ENCODE results near the gene SMIM17.
"Not testable (repeated sequence)": the region's sequence is repeated elsewhere in the genome, so short reads cannot be mapped to it uniquely, and the experiment has no call there.

Gene SMIM17

DNA sequence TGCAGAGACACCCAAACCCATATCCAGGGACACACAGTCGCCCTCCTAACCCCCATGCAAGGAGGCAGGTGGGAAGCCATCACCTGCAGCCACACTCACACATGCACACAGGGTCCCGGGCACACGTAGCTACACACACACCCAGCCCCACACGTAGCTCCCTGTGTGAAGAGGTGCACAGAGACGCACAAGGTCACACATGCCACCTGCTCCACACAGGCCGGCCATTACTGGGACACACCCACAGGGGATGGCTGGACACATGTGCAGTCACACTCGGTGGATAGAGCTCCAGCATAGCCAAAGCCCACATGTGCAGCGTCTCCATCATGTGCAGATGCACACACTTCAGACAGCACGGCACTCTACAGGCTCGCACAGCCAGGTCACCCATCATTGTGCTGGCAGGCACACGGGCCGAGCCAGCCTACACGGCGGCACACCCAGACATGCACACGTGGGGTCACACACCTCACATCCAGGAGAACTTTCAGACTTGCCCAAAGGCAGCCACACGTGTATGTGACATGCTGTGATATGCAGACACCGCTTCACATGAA lies 27.5 kb downstream of the SMIM17 start:
- TF ChIP-seq SP1 (IDR thresholded peaks at IDR 0.05) (no peak), L3MBTL2 (conservative IDR thresholded peaks at IDR 0.05) (no peak), NFRKB (IDR thresholded peaks at IDR 0.05) (no peak), TARDBP (IDR thresholded peaks at IDR 0.05) (no peak), CTBP1 (IDR thresholded peaks at IDR 0.05; ENCODE audit: borderline replicate concordance) (no peak), FOXA1 (IDR thresholded peaks at IDR 0.05) (no peak), ZNF384 (IDR thresholded peaks at IDR 0.05) (no peak), FOXM1 (IDR thresholded peaks at IDR 0.05; ENCODE audit: borderline replicate concordance) (no peak), ELF4 (IDR thresholded peaks at IDR 0.05) (no peak), HDGF (IDR thresholded peaks at IDR 0.05; ENCODE audit: borderline replicate concordance) (no peak), ARNT (IDR thresholded peaks at IDR 0.05) (no peak), BHLHE40 (IDR thresholded peaks at IDR 0.05; ENCODE audit: borderline replicate concordance) (no peak), SUZ12 (IDR thresholded peaks at IDR 0.05) (no peak), LEF1 (IDR thresholded peaks at IDR 0.05; ENCODE audit: borderline replicate concordance) (no peak), FOXK2 (IDR thresholded peaks at IDR 0.05) (no peak)
- TF ChIP-seq, protein P1, sequence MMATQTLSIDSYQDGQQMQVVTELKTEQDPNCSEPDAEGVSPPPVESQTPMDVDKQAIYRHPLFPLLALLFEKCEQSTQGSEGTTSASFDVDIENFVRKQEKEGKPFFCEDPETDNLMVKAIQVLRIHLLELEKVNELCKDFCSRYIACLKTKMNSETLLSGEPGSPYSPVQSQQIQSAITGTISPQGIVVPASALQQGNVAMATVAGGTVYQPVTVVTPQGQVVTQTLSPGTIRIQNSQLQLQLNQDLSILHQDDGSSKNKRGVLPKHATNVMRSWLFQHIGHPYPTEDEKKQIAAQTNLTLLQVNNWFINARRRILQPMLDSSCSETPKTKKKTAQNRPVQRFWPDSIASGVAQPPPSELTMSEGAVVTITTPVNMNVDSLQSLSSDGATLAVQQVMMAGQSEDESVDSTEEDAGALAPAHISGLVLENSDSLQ (IDR thresholded peaks at IDR 0.05): no peak
- CTCF ChIA-PET: no interaction called here
- POLR2A ChIA-PET: no interaction called here

DNA sequence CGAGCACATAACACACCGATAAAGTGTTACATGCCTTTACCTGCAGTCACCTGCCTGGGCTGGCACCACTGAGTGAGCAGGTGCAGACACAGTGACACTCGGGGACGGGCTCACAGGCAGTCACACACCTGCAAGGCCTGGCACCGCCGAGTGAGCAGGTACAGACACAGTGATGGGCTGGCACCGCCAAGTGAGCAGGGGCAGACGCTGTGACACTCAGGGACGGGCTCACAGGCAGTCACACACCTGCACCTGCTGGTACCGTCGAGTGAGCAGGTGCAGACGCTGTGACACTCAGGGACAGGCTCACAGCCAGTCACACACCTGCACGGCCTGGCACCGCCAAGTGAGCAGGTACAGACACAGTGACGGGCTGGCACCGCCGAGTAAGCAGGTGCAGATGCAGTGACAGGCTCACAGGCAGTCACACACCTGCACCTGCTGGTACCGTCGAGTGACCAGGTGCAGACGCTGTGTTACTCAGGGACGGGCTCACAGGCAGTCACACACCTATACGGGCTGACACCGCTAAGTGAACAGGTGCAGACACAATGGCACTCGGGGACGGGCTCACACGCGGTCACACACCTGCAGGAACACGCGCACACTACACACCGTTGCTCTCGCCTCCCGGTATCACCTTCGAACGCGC lies 28.1 kb downstream of the SMIM17 start:
- POLR2A ChIA-PET: no interaction called here
- DNase-seq (ENCODE audit: extremely low spot score): no peak
- CTCF ChIA-PET: no interaction called here
- no peak for TF ChIP-seq LEF1 (IDR thresholded peaks at IDR 0.05; ENCODE audit: borderline replicate concordance)
- no peak for TF ChIP-seq FOXM1 (IDR thresholded peaks at IDR 0.05; ENCODE audit: borderline replicate concordance)
- no peak for TF ChIP-seq SP1 (IDR thresholded peaks at IDR 0.05)
- no peak for TF ChIP-seq TARDBP (IDR thresholded peaks at IDR 0.05)
- TF ChIP-seq SUZ12 (IDR thresholded peaks at IDR 0.05): no peak
- no peak for TF ChIP-seq NFRKB (IDR thresholded peaks at IDR 0.05)
- no peak for TF ChIP-seq CTBP1 (IDR thresholded peaks at IDR 0.05; ENCODE audit: borderline replicate concordance)
- TF ChIP-seq FOXA1 (IDR thresholded peaks at IDR 0.05): no peak
- no peak for TF ChIP-seq BHLHE40 (IDR thresholded peaks at IDR 0.05; ENCODE audit: borderline replicate concordance)
- no peak for TF ChIP-seq L3MBTL2 (conservative IDR thresholded peaks at IDR 0.05)
- TF ChIP-seq, protein P1 (IDR thresholded peaks at IDR 0.05): no peak
- no peak for TF ChIP-seq ZNF384 (IDR thresholded peaks at IDR 0.05)
- no peak for TF ChIP-seq HDGF (IDR thresholded peaks at IDR 0.05; ENCODE audit: borderline replicate concordance)
- TF ChIP-seq ELF4 (IDR thresholded peaks at IDR 0.05): no peak
- no peak for TF ChIP-seq FOXK2 (IDR thresholded peaks at IDR 0.05)
- TF ChIP-seq ARNT (IDR thresholded peaks at IDR 0.05): no peak

More for the DNA sequence above, 27.5 kb downstream of the SMIM17 start:
- no peak for DNase-seq (ENCODE audit: extremely low spot score)

DNA sequence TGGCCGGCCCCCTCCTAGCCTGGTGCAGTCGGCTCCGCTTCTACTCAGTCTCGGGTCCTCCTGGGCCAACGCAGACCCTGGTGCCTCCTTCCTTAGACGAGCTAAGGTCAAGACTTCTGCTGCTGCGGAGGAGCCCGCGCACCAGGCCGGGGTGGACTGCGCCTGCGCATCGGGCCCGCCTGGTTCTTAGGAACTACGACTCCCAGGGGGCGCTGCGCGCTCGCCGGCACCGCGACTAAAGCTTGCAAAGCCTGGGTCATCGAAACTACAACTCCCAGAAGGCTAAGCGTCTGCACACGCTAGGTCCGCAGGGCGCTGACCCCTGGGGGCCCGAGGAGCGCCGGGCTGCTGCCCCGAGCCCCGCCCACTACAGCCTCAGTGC lies 28.6 kb downstream of the SMIM17 start, which contains the start of gene ZNF835:
TSS of gene ZNF835 (minus strand) at position 145 of the 382 bp plus-strand sequence. CDS start 6,559 bp downstream, outside the sequence.
- ChIA-PET POLR2A (no interaction called here), CTCF (no interaction called here)
- TF ChIP-seq ARNT (IDR thresholded peaks at IDR 0.05) (no peak), L3MBTL2 (conservative IDR thresholded peaks at IDR 0.05) (no peak), BHLHE40 (IDR thresholded peaks at IDR 0.05; ENCODE audit: borderline replicate concordance) (no peak), FOXM1 (IDR thresholded peaks at IDR 0.05; ENCODE audit: borderline replicate concordance) (no peak), FOXK2 (IDR thresholded peaks at IDR 0.05) (no peak), TARDBP (IDR thresholded peaks at IDR 0.05) (no peak), FOXA1 (IDR thresholded peaks at IDR 0.05) (no peak), NFRKB (IDR thresholded peaks at IDR 0.05) (no peak), LEF1 (IDR thresholded peaks at IDR 0.05; ENCODE audit: borderline replicate concordance) (no peak), SP1 (IDR thresholded peaks at IDR 0.05) (no peak), ELF4 (IDR thresholded peaks at IDR 0.05) (no peak), SUZ12 (IDR thresholded peaks at IDR 0.05) (no peak)
- TF ChIP-seq, protein P1 (IDR thresholded peaks at IDR 0.05): no peak
- no peak for DNase-seq (ENCODE audit: extremely low spot score)

DNA sequence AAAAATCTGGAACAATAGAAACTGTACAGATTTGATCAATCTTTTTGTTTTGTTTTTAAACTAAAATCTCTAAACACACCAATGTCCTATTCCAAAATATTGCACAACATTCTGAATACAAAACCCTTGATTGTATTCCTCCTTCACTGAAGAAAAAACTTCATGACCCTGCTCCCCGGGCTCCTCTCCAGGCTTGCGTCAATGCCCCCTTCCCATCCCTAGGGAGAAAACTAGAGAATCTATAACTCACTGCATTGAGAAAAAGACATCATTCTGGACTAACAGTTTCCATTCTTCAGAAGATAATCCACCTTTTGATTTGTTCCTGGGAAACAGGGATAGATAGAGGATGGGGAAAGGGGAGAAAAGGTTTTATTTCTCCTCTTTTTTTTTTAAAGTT lies 29.7 kb downstream of the SMIM17 start:
- POLR2A ChIA-PET; DNase-seq (ENCODE audit: extremely low spot score): not testable (repeated sequence)
- CTCF ChIA-PET: interaction anchor here (0.7 kb wide), 1 partner anchor 9 kb away, joined by 3 read pairs; no protein-coding TSS in a partner anchor

DNA sequence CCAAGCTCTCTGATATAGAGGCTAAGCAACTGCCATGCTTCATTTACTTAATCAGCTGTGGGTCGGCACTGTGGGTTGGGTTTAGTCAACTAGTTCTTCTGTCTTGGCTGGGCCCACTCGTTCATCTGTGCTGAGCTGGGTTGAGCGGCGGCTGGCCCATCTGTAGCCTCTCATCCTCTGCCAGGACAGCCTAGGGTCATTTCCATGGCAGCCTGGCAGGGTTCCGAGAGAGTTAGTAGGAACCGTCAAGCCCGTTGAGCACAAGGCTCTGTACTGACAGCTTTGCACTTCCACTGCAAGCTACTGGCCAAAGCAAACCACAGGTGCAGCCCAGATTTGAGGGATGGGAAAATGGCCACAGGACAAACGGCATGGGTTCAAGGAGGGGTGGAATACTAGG lies 35.2 kb downstream of the SMIM17 start:
- ChIA-PET POLR2A (no interaction called here), CTCF (no interaction called here)
- TF ChIP-seq HDGF (IDR thresholded peaks at IDR 0.05; ENCODE audit: borderline replicate concordance) (no peak), SUZ12 (IDR thresholded peaks at IDR 0.05) (no peak), L3MBTL2 (conservative IDR thresholded peaks at IDR 0.05) (no peak), NFRKB (IDR thresholded peaks at IDR 0.05) (no peak), ARNT (IDR thresholded peaks at IDR 0.05) (no peak), FOXM1 (IDR thresholded peaks at IDR 0.05; ENCODE audit: borderline replicate concordance) (no peak), FOXA1 (IDR thresholded peaks at IDR 0.05) (no peak), ZNF384 (IDR thresholded peaks at IDR 0.05) (no peak), LEF1 (IDR thresholded peaks at IDR 0.05; ENCODE audit: borderline replicate concordance) (no peak), TARDBP (IDR thresholded peaks at IDR 0.05) (no peak), BHLHE40 (IDR thresholded peaks at IDR 0.05; ENCODE audit: borderline replicate concordance) (no peak), CTBP1 (IDR thresholded peaks at IDR 0.05; ENCODE audit: borderline replicate concordance) (no peak), FOXK2 (IDR thresholded peaks at IDR 0.05) (no peak), SP1 (IDR thresholded peaks at IDR 0.05) (no peak), ELF4 (IDR thresholded peaks at IDR 0.05) (no peak)
- TF ChIP-seq, protein P1 (IDR thresholded peaks at IDR 0.05): no peak
- DNase-seq (ENCODE audit: extremely low spot score): no peak

Data from HEK293T (cell line).